ENCODE data around the gene GGT1.
"Not testable (repeated sequence)": the region's sequence is repeated elsewhere in the genome, so short reads cannot be mapped to it uniquely, and the experiment has no call there.

Gene GGT1

GRCh38 chr22:24595863-24596262, 7.1 kb upstream of the GGT1 start:
- TF ChIP-seq ZNF768 (tag by site-specific recombination; IDR thresholded peaks at IDR 0.05) (no peak), SCRT2 (tag by site-specific recombination; IDR thresholded peaks at IDR 0.05) (peak; percentile 35; the same call in 1 of the 2 replicates)
- H3K9me3 ChIP-seq (ENCODE audit: control insufficient read depth, insufficient read depth, low read depth, low read length), result no peaks in the 10 kb centered on the region
- H3K27ac ChIP-seq (ENCODE audit: extremely low read depth, low read depth, low read length), result 0 out of 2 replicates have a peak overlapping the region, but pooled peaks have one; percentile 5
- CTCF ChIA-PET, result no interaction called here
- no peaks in the 10 kb centered on the region for H3K36me3 ChIP-seq (ENCODE audit: control insufficient read depth in 2 of 2, insufficient read depth in 1 of 2, low read length in 2 of 2)
- POLR2A ChIA-PET, result no interaction called here
- H3K4me3 ChIP-seq (ENCODE audit: low read depth, low read length), result no peak overlapping the region
- H3K4me1 ChIP-seq (ENCODE audit: control insufficient read depth, insufficient read depth, low read length), result no peaks in the 10 kb centered on the region

- CTCF ChIA-PET, result interaction anchor here (0.6 kb wide), 1 partner anchor 136 kb away, joined by 3 read pairs; no protein-coding TSS in a partner anchor
- not testable (repeated sequence) for H3K4me3 ChIP-seq (ENCODE audit: low read depth, low read length); H3K36me3 ChIP-seq (ENCODE audit: control insufficient read depth in 2 of 2, insufficient read depth in 1 of 2, low read length in 2 of 2); H3K9me3 ChIP-seq (ENCODE audit: control insufficient read depth, insufficient read depth, low read depth, low read length); H3K4me1 ChIP-seq (ENCODE audit: control insufficient read depth, insufficient read depth, low read length); H3K27ac ChIP-seq (ENCODE audit: extremely low read depth, low read depth, low read length)
- peak; percentile 76 for TF ChIP-seq ZNF629 (tag by site-specific recombination; IDR thresholded peaks at IDR 0.05)
- peak; percentile 64; the same call in 1 of the 2 replicates for TF ChIP-seq BCL11A (tag by site-specific recombination; IDR thresholded peaks at IDR 0.05; ENCODE audit: low read depth)
- peak; percentile 75 for TF ChIP-seq ZBTB8A (tag by site-specific recombination; IDR thresholded peaks at IDR 0.05)
- POLR2A ChIA-PET, result interaction anchor here (1.9 kb wide), 1 partner anchor 42 kb away, joined by 5 read pairs; the partner anchor contains the start of genes GUCD1 and SNRPD3
Measured at GRCh38 chr22:24597076-24597475, 5.9 kb upstream of the GGT1 start.

GRCh38 chr22:24599514-24599913, 3.5 kb upstream of the GGT1 start:
- H3K4me3 ChIP-seq (ENCODE audit: low read depth, low read length), result no peak overlapping the region
- ChIA-PET POLR2A (no interaction called here), CTCF (interaction anchor here (0.5 to 0.7 kb wide), 2 partner anchors 341 to 442 kb away, joined by 3 read pairs; no protein-coding TSS in a partner anchor)
- H3K27ac ChIP-seq (ENCODE audit: extremely low read depth, low read depth, low read length), result no peak overlapping the region
- peaks cover 5% of the 10 kb centered on the region for H3K4me1 ChIP-seq (ENCODE audit: control insufficient read depth, insufficient read depth, low read length)
- no peaks in the 10 kb centered on the region for H3K9me3 ChIP-seq (ENCODE audit: control insufficient read depth, insufficient read depth, low read depth, low read length)
- no peaks in the 10 kb centered on the region for H3K36me3 ChIP-seq (ENCODE audit: control insufficient read depth in 2 of 2, insufficient read depth in 1 of 2, low read length in 2 of 2)
- TF ChIP-seq ZBTB26 (tag by site-specific recombination; optimal IDR thresholded peaks at IDR 0.05) (no peak), CTCF (tag by site-specific recombination; IDR thresholded peaks at IDR 0.05) (0 out of 2 replicates have a peak, but pooled peaks have one; percentile 8)

- TF ChIP-seq GLIS1 (tag by site-specific recombination; IDR thresholded peaks at IDR 0.05), result peak; percentile 87
- H3K36me3 ChIP-seq (ENCODE audit: control insufficient read depth in 2 of 2, insufficient read depth in 1 of 2, low read length in 2 of 2); H3K4me1 ChIP-seq (ENCODE audit: control insufficient read depth, insufficient read depth, low read length); POLR2A ChIA-PET; H3K9me3 ChIP-seq (ENCODE audit: control insufficient read depth, insufficient read depth, low read depth, low read length); H3K4me3 ChIP-seq (ENCODE audit: low read depth, low read length); H3K27ac ChIP-seq (ENCODE audit: extremely low read depth, low read depth, low read length): not testable (repeated sequence)
- CTCF ChIA-PET, result interaction anchor here (0.9 kb wide), 1 partner anchor 172 kb away, joined by 5 read pairs; no protein-coding TSS in a partner anchor
Measured at GRCh38 chr22:24599958-24600715, 2.9 kb upstream of the GGT1 start.
